Aorta (tissue), 5 donors: Measurements from ENCODE around the gene TRMT44. TPM values are rescaled to one million over a fixed set of nuclear protein-coding genes. Genes with fewer than 3 reads are reported as not detected.
A peak's percentile ranks its signal among the peaks of the same experiment; 100 is the strongest.

ENCODE experiments used
- ATAC-seq: fragments of 200-7000 bp; cut with Tn5 transposase; one replicate; pipeline ENCODE4 v1.9.1; 2022; ENCODE audit warnings: moderate library complexity; ENCODE audit not compliant: low FRiP score
- DNase-seq, 2 donors: peaks; one replicate each; pipeline ENCODE4 v3.0.0-alpha.2; 2020
- H3K27ac ChIP-seq, 2 donors: one replicate each; pipeline ENCODE4 v1.5.1; 2013; ENCODE audit warnings: low read length in 2 of 2, mild to moderate bottlenecking in 2 of 2, moderate library complexity in 2 of 2, control low read depth in 1 of 2, inconsistent platforms in 1 of 2, low read depth in 1 of 2
- H3K27me3 ChIP-seq, 2 donors: one replicate each; pipeline ENCODE4 v1.6.1; 2013; ENCODE audit warnings: control low read depth in 1 of 2, low read length in 1 of 2, mild to moderate bottlenecking in 1 of 2, moderate library complexity in 1 of 2; ENCODE audit not compliant: insufficient read depth in 2 of 2, control insufficient read depth in 1 of 2
- H3K36me3 ChIP-seq, 2 donors: one replicate each; pipeline ENCODE4 v1.6.1; 2013; ENCODE audit warnings: control low read depth in 1 of 2, low read length in 1 of 2, mild to moderate bottlenecking in 1 of 2; ENCODE audit not compliant: insufficient read depth in 2 of 2, control insufficient read depth in 1 of 2
- H3K4me1 ChIP-seq, 2 donors: one replicate each; pipeline ENCODE4 v1.6.1; 2013; ENCODE audit warnings: low read length in 2 of 2, control low read depth in 1 of 2, mild to moderate bottlenecking in 1 of 2, moderate library complexity in 1 of 2; ENCODE audit not compliant: insufficient read depth in 2 of 2, control insufficient read depth in 1 of 2
- H3K4me3 ChIP-seq, 2 donors: one replicate each; pipeline ENCODE4 v1.5.1; 2013; ENCODE audit warnings: low read length in 2 of 2, control low read depth in 1 of 2, mild to moderate bottlenecking in 1 of 2
- H3K9me3 ChIP-seq: one replicate; pipeline ENCODE4 v1.6.1; 2013; ENCODE audit warnings: mild to moderate bottlenecking, low read length; ENCODE audit not compliant: control insufficient read depth
- WGBS, 2 donors: extraction: QIAGEN DNeasy Blood & Tissue Kit; methylation state at CpG; one replicate each; pipeline ENCODE4 v1.1.7; 2013; 5-methylcytosine and 5-hydroxymethylcytosine counted together
- intact Hi-C, 2 donors: fragments of 100-400 bp; cut with DNase I; formaldehyde crosslinking; loops; one replicate each; pipeline versions ENCODE4 v1.14.2 to v1.15.0; 2022
- polyA plus RNA-seq, 2 donors: library from polyadenylated mRNA; stranded (reverse); fragments of 200-250 nt; gene quantifications; one replicate each; pipeline ENCODE4 v1.2.3, GENCODE V29; 2013
- total RNA-seq, 2 donors: library from RNA; stranded (reverse); fragmentation: NEBNext Ultra II Directional; extraction: Animal tissue kit (Norgen Biotek cat#: 25700); gene quantifications; one replicate each; pipeline ENCODE4 v1.2.1, GENCODE V29; 2021
- donor health status: healthy with polysubstance abuse.
- donor health status: Bipolar disorder and iron deficiency.
- donor health status: DM: no; HTN: no; CAD: no.
- donor health status: DM: no; HTN: no; CAD: no.
- donor health status: DM: yes; HTN: yes; CAD: no.

The TRMT44 gene
- total and polyA plus RNA-seq, 4 donors: 6.1 to 23.1 (median 14.2) TPM

DNA sequence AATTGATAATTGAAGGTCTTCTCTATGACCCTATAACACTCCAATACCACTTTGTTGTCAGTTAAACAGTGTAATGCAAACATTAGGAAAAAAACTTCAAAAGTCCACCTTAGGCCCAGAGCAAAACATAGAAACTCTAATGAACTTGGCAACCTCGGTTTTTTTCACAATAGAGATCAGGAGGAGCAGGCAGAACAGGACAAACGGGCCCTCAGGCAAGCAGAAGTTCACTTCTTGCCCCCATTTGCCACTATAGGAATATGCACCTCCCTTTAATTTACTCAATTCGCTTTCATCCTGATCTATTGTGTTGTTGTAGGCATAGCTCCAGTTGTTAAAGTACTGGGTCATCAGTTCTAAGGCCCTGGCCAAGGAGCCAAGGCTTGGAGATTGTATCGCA lies 18.2 kb upstream of the TRMT44 start:
- no peak for DNase-seq
- Histone ChIP-seq H3K36me3 (no peaks in the 10 kb centered on the region), H3K4me1 (peaks cover 2 to 6% of the 10 kb centered on the region in 2 donors), H3K4me3 (no peak overlapping the region), H3K27ac (no peak overlapping the region), H3K27me3 (no peaks in the 10 kb centered on the region), H3K9me3 (no peaks in the 10 kb centered on the region)
- no peak for ATAC-seq
- intact Hi-C loops: no loop called here
- WGBS, 2 donors: 64 to 68% methylated on average over 4 of the region's 4 CpGs

DNA sequence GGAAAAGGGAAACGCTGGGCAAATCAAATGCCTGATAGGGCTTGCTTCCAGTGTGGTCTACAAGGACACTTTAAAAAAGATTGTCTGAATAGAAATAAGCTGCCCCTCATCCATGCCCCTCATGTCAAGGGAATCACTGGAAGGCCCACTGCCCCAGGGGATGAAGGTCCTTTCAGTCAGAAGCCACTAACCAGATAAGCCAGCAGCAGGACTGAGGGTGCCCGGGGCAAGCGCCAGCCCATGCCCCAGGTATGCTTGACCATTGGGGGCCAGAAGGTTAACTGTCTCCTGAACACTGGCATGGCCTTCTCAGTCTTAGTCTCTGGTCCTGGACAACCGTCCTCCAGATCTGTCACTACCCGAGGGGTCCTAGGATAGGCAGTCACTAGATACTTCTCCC lies 17.8 kb upstream of the TRMT44 start:
- Histone ChIP-seq H3K27ac (no peak overlapping the region), H3K4me1 (peaks cover 2 to 6% of the 10 kb centered on the region in 2 donors), H3K4me3 (no peak overlapping the region), H3K36me3 (no peaks in the 10 kb centered on the region), H3K9me3 (no peaks in the 10 kb centered on the region), H3K27me3 (no peaks in the 10 kb centered on the region)
- intact Hi-C loops: no loop called here
- WGBS, 2 donors: 89 to 93% methylated on average over 5 of the region's 5 CpGs
- ATAC-seq (no peak), DNase-seq (no peak)

DNA sequence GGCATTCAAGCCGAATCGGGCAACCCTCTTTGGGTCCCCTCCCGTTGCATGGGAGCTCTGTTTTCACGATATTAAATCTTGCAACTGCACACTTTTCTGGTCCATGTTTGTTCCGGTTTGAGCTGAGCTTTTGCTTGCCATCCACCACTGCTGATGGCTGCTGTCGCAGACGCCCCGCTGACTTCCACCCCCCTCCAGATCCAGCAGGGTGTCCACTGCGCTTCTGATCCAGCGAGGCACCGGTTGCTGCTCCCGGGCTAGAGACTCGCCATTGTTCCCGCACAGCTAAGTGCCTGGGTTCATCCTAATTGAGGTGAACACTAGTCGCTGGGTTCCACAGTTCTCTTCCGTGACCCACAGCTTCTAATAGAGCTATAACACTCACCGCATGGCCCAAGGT lies 13.3 kb upstream of the TRMT44 start:
- DNase-seq (no peak), ATAC-seq (no peak)
- peaks cover 0 to 6% of the 10 kb centered on the region in 2 donors for H3K4me1 ChIP-seq
- WGBS, 2 donors: 82 to 85% methylated on average over 17 of the region's 17 CpGs
- peak overlapping the region in 1 of 2 donors; percentile 43 for H3K27ac ChIP-seq
- peak overlapping the region in 1 of 2 donors; percentile 60 for H3K4me3 ChIP-seq
- no peaks in the 10 kb centered on the region for H3K27me3 ChIP-seq
- H3K9me3 ChIP-seq: no peaks in the 10 kb centered on the region
- H3K36me3 ChIP-seq: no peaks in the 10 kb centered on the region
- intact Hi-C loops: no loop called here

DNA sequence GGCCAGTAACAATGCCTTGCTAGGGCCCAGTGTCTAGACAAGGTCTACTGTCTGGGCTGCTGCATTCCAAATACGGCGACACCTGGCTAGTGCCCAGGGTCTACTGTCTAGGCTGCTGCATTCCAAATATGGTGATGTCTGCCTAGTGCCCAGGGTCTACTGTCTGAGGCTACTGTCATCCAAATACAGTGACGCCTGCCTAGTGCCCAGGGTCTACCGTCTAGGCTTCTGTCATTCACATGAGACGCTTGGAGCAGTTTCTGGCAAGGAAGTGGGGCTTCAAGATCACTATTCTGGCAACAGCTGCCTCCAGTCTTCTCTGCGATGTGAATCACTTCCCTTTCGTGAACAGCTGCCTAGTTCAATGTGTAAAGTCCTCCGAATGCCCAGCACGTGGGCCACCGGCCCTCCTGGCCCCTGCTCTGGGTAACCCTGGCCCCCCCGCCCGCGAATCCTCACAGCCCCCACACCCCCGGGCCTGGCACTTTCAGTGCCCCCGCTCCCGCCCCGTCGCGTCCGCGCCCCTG lies 12.8 kb upstream of the TRMT44 start:
- 1 to 2% methylated on average over 20 to 21 of the region's 21 CpGs for WGBS, 2 donors
- Histone ChIP-seq H3K4me1 (peaks cover 0 to 6% of the 10 kb centered on the region in 2 donors), H3K27ac (peak overlapping the region; percentile 62 to 72), H3K27me3 (no peaks in the 10 kb centered on the region), H3K4me3 (peak overlapping the region; percentile 60 to 96), H3K36me3 (no peaks in the 10 kb centered on the region), H3K9me3 (no peaks in the 10 kb centered on the region)
- ATAC-seq (peak; percentile 83), DNase-seq (peak in 1 of 2 donors; percentile 67)
- intact Hi-C loops: loop anchor here in 1 of 2 donors (1.0 kb wide), 1 partner anchor 12 kb away; the partner anchor contains the start of genes ACOX3 and TRMT44

DNA sequence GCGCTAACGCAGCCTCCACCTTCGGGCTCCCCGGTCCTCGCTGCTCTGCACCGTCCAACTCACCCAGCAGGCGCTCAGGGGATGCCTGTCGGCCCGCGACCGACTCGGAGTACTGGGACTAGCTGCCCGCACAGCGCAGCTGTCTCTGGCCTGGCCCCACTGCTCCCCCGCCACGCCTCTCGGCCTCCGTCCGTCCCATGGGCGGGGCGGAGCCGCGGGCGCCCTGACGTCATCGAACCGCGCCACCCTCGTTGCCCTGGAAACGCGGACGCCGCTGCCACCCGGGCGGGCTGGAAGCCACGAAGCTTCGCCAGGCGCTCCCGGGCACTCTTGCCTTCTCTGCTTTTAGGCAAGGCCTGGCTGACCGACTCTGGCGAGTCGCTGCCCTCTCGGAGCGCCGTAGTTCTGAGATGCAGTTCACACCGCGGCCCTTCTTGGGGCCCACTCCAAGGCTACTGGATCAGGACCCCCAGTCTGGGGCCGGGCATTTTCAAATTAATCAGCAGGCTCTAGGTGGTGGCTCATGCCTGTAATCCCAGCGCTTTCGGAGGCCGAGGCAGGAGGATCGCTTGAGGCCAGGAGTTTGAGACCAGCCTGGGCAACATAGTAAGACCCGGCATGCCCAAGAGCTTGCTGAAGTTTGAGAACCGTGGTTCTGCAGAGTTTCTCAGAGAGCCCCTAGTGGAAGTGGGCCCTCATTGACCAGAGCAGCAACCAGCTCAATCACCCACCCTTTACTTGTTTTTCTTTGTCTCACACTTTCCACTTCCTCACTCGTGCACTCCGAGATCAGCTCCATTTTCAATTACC lies 12.1 kb upstream of the TRMT44 start:
- intact Hi-C loops: loop anchor here in 1 of 2 donors (1.0 kb wide), 1 partner anchor 12 kb away; the partner anchor contains the start of genes ACOX3 and TRMT44
- Histone ChIP-seq H3K4me1 (peaks cover 0 to 6% of the 10 kb centered on the region in 2 donors), H3K27me3 (no peaks in the 10 kb centered on the region), H3K36me3 (no peaks in the 10 kb centered on the region), H3K4me3 (peak overlapping the region; percentile 60 to 96), H3K27ac (peak overlapping the region; percentile 62 to 72), H3K9me3 (no peaks in the 10 kb centered on the region)
- 1% methylated on average over 52 to 56 of the region's 56 CpGs for WGBS, 2 donors
- ATAC-seq (peak; percentile 99), DNase-seq (peak; percentile 90 to 97)

DNA sequence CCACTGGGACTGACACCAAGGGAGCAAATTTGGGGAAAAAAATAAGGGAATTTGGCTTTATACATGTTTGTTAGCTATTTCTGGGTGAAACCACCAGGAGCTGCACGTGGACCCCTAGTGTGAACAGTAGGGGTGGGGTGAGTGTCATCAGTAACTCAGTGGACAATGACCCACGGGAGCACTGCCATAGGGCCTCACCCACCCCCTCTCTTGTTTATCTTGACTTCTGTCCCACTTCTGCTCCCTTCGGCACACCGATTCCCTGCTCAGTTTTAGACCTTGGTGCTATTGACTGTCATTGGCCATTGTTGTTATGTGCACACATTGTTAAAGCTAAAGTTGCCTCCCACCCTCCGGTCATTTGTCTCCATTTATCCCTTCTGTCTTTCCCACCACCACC lies 9.0 kb upstream of the TRMT44 start:
- H3K4me3 ChIP-seq: no peak overlapping the region
- 80 to 81% methylated on average over 5 of the region's 5 CpGs for WGBS, 2 donors
- no peak overlapping the region for H3K27ac ChIP-seq
- H3K27me3 ChIP-seq: no peaks in the 10 kb centered on the region
- H3K4me1 ChIP-seq: peaks cover 0 to 2% of the 10 kb centered on the region in 2 donors
- no peaks in the 10 kb centered on the region for H3K36me3 ChIP-seq
- ATAC-seq (no peak), DNase-seq (no peak)
- intact Hi-C loops: no loop called here
- no peaks in the 10 kb centered on the region for H3K9me3 ChIP-seq

DNA sequence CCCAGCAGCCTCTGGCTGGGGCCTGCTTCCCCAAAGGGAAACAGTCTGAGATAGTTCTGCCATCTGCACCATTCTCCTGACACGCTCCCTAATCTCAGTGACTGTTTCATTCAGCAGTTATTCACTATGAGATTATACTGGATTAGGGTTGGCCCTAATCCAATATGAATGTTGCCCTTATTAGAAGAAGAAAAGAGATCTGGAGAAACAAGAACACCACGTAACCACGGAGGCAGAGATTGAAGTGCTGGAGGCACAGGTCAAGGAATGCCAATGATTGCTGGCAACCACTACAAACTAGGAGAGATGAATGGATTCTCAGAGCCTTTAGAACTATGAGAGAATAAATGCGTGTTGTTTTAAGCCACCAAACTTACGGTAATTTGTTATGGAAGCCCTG lies 7.4 kb upstream of the TRMT44 start:
- Histone ChIP-seq H3K27ac (no peak overlapping the region), H3K36me3 (no peaks in the 10 kb centered on the region), H3K4me1 (no peaks in the 10 kb centered on the region), H3K9me3 (no peaks in the 10 kb centered on the region), H3K4me3 (no peak overlapping the region), H3K27me3 (no peaks in the 10 kb centered on the region)
- ATAC-seq (no peak), DNase-seq (no peak)
- WGBS, 2 donors: 82 to 83% methylated on average over 5 of the region's 5 CpGs
- intact Hi-C loops: no loop called here

DNA sequence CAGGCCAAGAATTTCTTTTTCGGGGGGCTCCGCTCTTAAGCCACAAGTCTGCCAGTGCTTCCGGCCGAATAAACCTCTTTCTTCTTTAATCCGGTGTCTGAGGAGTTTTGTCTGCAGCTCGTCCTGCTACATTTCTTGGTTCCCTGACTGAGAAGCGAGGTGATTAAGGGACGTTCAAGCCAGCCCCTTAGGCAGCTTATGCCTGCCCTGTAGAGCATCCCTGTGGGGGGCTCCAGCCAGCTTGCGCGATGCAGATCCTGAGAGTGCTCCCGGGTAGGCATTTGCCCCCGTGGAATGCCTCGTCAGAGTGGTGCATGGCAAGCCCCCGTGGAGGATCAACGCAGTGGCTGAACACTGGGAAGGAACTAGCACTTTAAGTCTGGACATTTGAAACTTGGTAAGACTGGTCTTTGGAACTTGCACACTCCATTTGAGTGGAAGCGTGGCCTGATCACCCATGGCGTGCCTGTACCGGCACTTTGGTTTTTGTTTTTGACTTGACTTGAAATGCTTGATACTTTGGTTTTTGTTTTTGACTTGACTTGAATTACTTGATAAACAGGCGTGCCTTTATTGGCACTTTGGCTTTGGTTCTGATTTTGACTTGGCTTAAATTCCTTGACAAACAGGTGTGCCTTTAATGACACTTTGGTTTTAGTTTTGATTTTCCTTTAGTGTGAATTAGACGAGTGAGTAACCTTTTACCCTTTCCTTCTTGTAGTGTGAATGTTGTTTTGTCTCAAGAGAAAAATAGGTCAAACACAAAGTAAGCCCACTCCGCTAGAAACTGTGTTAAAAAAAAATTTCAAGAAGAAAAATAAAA lies 6.1 kb upstream of the TRMT44 start:
- H3K27me3 ChIP-seq: no peaks in the 10 kb centered on the region
- H3K4me3 ChIP-seq: no peak overlapping the region
- H3K36me3 ChIP-seq: no peaks in the 10 kb centered on the region
- H3K9me3 ChIP-seq: no peaks in the 10 kb centered on the region
- ATAC-seq: no peak
- DNase-seq: no peak
- no peaks in the 10 kb centered on the region for H3K4me1 ChIP-seq
- 85% methylated on average over 21 of the region's 21 CpGs for WGBS, 2 donors
- no peak overlapping the region for H3K27ac ChIP-seq
- intact Hi-C loops: no loop called here
